Measurements from ENCODE around the gene CCDC47. TPM values are rescaled to one million over a fixed set of nuclear protein-coding genes. Genes with fewer than 3 reads are reported as not detected.
A peak's percentile ranks its signal among the peaks of the same experiment; 100 is the strongest.

The CCDC47 gene
- total and polyA plus RNA-seq, 2 of the 13 experiments (the other 11 are each of a cell fraction or from before 2014, with no cell fraction given), result 59.3 to 99.5 TPM

DNA sequence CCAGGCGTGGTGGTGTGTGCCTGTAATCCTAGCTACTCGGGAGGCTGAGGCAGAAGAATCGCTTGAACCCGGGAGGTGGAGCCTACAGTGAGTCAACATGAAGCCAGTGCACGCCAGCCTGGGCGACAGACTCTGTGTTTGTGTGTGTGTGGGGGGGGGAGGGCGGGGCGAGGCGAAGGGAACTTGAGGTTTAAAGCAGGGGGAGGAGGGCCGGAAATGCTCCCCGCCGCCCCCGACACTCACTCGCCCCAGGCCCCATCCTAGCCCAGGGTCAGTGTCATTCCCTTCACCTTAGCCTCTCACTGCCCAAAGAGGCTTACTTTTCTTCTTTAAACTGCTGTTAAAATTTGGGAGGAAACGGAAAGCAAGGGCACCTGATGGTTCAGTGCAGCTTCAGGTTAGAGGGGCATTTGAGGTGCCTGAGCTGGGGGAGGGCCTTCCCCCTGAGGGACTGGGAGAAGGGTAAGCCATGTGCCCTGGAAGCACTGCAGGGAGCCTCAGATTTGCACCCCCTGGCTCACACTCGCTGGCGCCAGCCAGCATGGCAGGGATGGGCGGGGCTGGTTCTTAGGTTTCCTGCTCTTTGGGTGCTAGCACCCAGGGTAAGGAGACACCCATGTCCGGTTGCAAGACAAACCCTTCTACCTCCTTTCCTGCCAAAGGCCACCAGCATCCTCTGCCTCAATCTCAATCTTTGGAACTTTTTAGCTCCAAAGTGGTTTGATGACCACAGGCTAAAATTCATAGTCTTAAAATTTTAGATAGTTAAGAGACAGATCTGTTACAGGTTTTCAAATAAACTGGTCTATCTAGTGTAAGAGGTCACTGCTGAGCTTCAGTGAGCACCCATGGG is 71.3 kb downstream of the CCDC47 start:
- no peak overlapping the region for H3K4me2 ChIP-seq (ENCODE audit: low read depth, low read length)
- H4K20me1 ChIP-seq (ENCODE audit: insufficient read depth, low read length), result no peaks in the 10 kb centered on the region
- ChIA-PET POLR2A (no interaction called here), CTCF (ENCODE audit: low intra/inter-chr PET ratio, low total read pairs) (no interaction called here)
- H3K79me2 ChIP-seq (ENCODE audit: insufficient read depth, low read length), result no peaks in the 10 kb centered on the region
- H3K4me3 ChIP-seq (replicated peaks in 1 of 3; ENCODE audit: insufficient read depth in 1 of 3, low read depth in 2 of 3, low read length in 3 of 3), result no peak overlapping the region
- DNase-seq (ENCODE audit: low spot score), result no peak
- no peak for TF ChIP-seq ZNF776 (CRISPR knock-in tag; IDR thresholded peaks at IDR 0.05)
- no peak for TF ChIP-seq AGO2 (optimal IDR thresholded peaks at IDR 0.05; ENCODE audit: low read depth, low read length)
- H3K9me3 ChIP-seq (ENCODE audit: low read length), result no peaks in the 10 kb centered on the region
- H3K9ac ChIP-seq (ENCODE audit: insufficient read depth, low read depth, low read length), result no peak overlapping the region
- no TSS peak for BruUV-seq (replicated peaks)
- in situ Hi-C loops (cut with HindIII; ENCODE audit: extremely low pct_ligation_motif_present, low pct_unique_long_range_greater_than_20kb), result no loop called here
- no peak overlapping the region for H3K27ac ChIP-seq (ENCODE audit: extremely low read length, insufficient read depth, low read length)
- no peaks in the 10 kb centered on the region for H3K27me3 ChIP-seq (ENCODE audit: control insufficient read depth in 1 of 2, insufficient read depth in 2 of 2, low read length in 2 of 2)
- intact Hi-C loops (cut with micrococcal nuclease; ENCODE audit: unreplicated experiment), result no loop called here
- H2AFZ ChIP-seq (ENCODE audit: low read length), result no peak overlapping the region
- peaks cover 1 to 4% of the 10 kb centered on the region in 2 experiments; a peak in 2 of 5 replicates for H3K36me3 ChIP-seq (replicated peaks in 1 of 2; ENCODE audit: control insufficient read depth in 1 of 2, insufficient read depth in 2 of 2, low read length in 2 of 2)
- no peak for FAIRE-seq
- peaks cover 18% of the 10 kb centered on the region for H3K4me1 ChIP-seq (ENCODE audit: insufficient read depth, low read length)
- ATAC-seq, result no peak
- WGBS (ENCODE audit: low lambda C conversion rate), result 91% methylated on average over 19 of the region's 19 CpGs

- FAIRE-seq (no peak), ATAC-seq (no peak), DNase-seq (ENCODE audit: low spot score) (no peak)
- intact Hi-C loops (cut with micrococcal nuclease; ENCODE audit: unreplicated experiment) (no loop called here), in situ Hi-C loops (cut with HindIII; ENCODE audit: extremely low pct_ligation_motif_present, low pct_unique_long_range_greater_than_20kb) (no loop called here)
- H3K9me3 ChIP-seq (ENCODE audit: low read length), result no peaks in the 10 kb centered on the region
- peaks cover 1 to 4% of the 10 kb centered on the region in 2 experiments; a peak in 2 of 5 replicates for H3K36me3 ChIP-seq (replicated peaks in 1 of 2; ENCODE audit: control insufficient read depth in 1 of 2, insufficient read depth in 2 of 2, low read length in 2 of 2)
- ChIA-PET POLR2A (no interaction called here), CTCF (ENCODE audit: low intra/inter-chr PET ratio, low total read pairs) (no interaction called here)
- 84% methylated on average over 10 of the region's 10 CpGs for WGBS (ENCODE audit: low lambda C conversion rate)
- TF ChIP-seq ZNF460 (CRISPR knock-in tag; IDR thresholded peaks at IDR 0.05; ENCODE audit: borderline replicate concordance) (peak; percentile 26; the same call in 1 of the 2 replicates), CBX1 (IDR thresholded peaks at IDR 0.05; ENCODE audit: low read depth) (no peak), ZNF496 (CRISPR knock-in tag; IDR thresholded peaks at IDR 0.05; ENCODE audit: insufficient replicate concordance) (no peak), ZNF766 (CRISPR knock-in tag; IDR thresholded peaks at IDR 0.05; ENCODE audit: borderline replicate concordance) (no peak), KAT8 (CRISPR knock-in tag; IDR thresholded peaks at IDR 0.05) (no peak), HNRNPL (IDR thresholded peaks at IDR 0.05; ENCODE audit: low read depth, low read length) (0 out of 2 replicates have a peak, but pooled peaks have one; percentile 8), ZNF782 (CRISPR knock-in tag; IDR thresholded peaks at IDR 0.05; ENCODE audit: borderline replicate concordance) (no peak)
- TF ChIP-seq, protein P1, sequence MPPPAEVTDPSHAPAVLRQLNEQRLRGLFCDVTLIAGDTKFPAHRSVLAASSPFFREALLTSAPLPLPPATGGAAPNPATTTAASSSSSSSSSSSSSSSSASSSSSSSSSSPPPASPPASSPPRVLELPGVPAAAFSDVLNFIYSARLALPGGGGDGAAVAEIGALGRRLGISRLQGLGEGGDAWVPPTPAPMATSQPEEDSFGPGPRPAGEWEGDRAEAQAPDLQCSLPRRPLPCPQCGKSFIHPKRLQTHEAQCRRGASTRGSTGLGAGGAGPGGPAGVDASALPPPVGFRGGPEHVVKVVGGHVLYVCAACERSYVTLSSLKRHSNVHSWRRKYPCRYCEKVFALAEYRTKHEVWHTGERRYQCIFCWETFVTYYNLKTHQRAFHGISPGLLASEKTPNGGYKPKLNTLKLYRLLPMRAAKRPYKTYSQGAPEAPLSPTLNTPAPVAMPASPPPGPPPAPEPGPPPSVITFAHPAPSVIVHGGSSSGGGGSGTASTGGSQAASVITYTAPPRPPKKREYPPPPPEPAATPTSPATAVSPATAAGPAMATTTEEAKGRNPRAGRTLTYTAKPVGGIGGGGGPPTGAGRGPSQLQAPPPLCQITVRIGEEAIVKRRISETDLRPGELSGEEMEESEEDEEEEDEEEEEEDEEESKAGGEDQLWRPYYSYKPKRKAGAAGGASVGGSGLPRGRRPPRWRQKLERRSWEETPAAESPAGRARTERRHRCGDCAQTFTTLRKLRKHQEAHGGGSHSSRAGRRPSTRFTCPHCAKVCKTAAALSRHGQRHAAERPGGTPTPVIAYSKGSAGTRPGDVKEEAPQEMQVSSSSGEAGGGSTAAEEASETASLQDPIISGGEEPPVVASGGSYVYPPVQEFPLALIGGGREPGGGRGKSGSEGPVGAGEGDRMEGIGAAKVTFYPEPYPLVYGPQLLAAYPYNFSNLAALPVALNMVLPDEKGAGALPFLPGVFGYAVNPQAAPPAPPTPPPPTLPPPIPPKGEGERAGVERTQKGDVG (CRISPR knock-in tag; IDR thresholded peaks at IDR 0.05; ENCODE audit: borderline replicate concordance), result peak; percentile 16; the same call in 1 of the 2 replicates
- H2AFZ ChIP-seq (ENCODE audit: low read length), result no peak overlapping the region
- H3K4me3 ChIP-seq (replicated peaks in 1 of 3; ENCODE audit: insufficient read depth in 1 of 3, low read depth in 2 of 3, low read length in 3 of 3), result no peak overlapping the region
- BruUV-seq (replicated peaks), result no TSS peak
- no peak overlapping the region for H3K9ac ChIP-seq (ENCODE audit: insufficient read depth, low read depth, low read length)
- H3K79me2 ChIP-seq (ENCODE audit: insufficient read depth, low read length), result no peaks in the 10 kb centered on the region
- H3K4me2 ChIP-seq (ENCODE audit: low read depth, low read length), result no peak overlapping the region
- no peak overlapping the region for H3K27ac ChIP-seq (ENCODE audit: extremely low read length, insufficient read depth, low read length)
- H3K27me3 ChIP-seq (ENCODE audit: control insufficient read depth in 1 of 2, insufficient read depth in 2 of 2, low read length in 2 of 2), result no peaks in the 10 kb centered on the region
- H3K4me1 ChIP-seq (ENCODE audit: insufficient read depth, low read length), result peaks cover 18% of the 10 kb centered on the region
- no peaks in the 10 kb centered on the region for H4K20me1 ChIP-seq (ENCODE audit: insufficient read depth, low read length)
Observed at GRCh38 chr17:63701456-63701820, 72.0 kb downstream of the CCDC47 start.
